GM19467 (cell line): Measurements from ENCODE around the gene IFIT1B.
"Not testable (repeated sequence)": the region's sequence is repeated elsewhere in the genome, so short reads cannot be mapped to it uniquely, and the experiment has no call there.

Experiments used
- ATAC-seq: cut with Tn5 transposase; IDR thresholded peaks from one replicate; pipeline ENCODE4 v1.9.1; 2021; ENCODE audit warnings: mild to moderate bottlenecking, moderate library complexity; ENCODE audit not compliant: unreplicated experiment

Gene IFIT1B

DNA sequence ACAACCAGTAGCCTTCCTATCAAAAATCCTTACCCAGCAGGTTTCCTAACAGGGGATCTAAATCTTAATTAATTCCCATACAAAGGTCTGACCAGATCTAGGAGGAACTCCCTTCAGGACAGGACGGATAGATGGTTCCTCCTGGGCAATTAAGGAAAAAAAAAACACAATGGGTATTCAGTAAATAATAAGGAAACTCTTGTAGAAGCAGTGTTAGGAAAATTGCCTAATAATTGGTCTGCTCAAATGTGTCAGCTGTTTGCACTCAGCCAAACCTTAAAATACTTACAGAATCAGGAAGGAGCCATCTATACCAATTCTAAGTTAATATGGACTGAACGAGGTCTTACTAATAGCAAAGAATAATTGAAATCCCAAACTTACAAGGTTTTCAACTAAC, 33.3 kb downstream of the IFIT1B start:
- ATAC-seq = not testable (repeated sequence)

- not testable (repeated sequence) for ATAC-seq
Measured at GRCh38 chr10:89412276-89412675, 34.4 kb downstream of the IFIT1B start.

DNA sequence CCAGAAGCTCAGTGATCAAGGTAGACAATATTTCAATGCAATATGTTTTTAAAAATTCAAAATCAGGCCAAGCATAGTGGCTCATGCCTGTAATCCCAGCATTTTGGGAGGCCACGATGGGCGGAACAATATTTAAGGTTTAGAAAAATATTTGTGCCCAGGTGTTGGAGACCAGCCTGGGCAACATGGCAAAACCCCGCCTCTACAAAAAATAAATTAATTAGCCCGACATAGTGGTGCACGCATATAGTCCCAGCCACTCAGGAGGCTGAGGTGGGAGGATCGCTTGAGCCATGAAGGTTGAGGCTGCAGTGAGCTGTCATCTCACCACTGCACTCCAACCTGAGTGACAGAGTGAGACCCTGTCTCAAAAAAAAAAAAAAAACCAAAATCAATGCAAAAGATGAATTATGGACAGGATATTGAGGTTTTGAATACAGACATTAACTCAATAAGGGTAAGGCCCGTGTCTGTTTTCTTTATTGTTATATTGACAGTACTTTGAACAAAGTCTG, 35.6 kb downstream of the IFIT1B start:
- no peak for ATAC-seq

GRCh38 chr10:89414146-89414878, 36.5 kb downstream of the IFIT1B start, which contains the start of gene IFIT5:
Gene IFIT5, plus strand, starts transcription at chr10:89414568. Its CDS starts 231 bp downstream, at chr10:89414799.
- ATAC-seq = peak; percentile 67

- peak; percentile 33 for ATAC-seq
Measured at GRCh38 chr10:89414879-89415821, 37.3 kb downstream of the IFIT1B start.

GRCh38 chr10:89416465-89416864, 38.6 kb downstream of the IFIT1B start:
- ATAC-seq = no peak

DNA sequence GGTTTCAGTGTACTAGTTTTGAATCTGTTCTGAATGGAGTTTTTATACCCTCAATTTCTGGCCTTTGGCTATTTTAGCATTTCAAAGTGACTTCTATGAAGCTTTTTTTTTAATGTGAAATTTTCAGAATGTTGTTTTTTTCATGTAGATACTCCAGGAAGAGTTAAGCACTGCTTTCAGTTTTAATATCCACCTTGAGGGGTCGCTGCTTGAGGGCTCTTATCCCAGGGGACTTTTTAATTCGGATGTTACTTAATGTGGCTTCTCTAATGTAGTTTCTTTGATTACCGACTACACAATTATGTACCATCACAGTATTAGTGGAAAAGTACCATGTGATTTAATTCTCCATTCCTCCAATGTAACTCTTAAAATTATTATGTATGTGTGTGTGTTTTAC, 41.7 kb downstream of the IFIT1B start:
- ATAC-seq = no peak

- ATAC-seq = no peak
Measured at GRCh38 chr10:89421018-89421476, 43.2 kb downstream of the IFIT1B start.

DNA sequence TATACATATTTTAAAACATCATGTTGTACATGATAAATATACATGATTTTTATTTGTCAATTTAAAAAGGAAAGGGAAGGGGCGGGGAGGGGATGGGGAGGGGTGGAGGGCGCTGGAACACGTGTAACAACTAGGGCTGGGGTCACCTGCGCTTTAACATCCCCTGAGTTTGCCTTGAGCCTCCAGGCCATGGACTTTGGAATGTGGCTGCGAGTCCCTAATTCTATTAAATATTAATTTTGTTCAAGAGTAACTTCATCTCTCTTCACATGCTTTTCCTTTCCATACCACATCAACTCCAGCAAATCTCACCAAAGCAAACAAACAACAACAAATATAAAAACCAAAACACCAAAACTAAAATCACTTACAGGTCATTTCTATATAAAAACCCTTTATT, 47.1 kb downstream of the IFIT1B start:
- no peak for ATAC-seq

- ATAC-seq = no peak
Measured at GRCh38 chr10:89426230-89426868, 48.5 kb downstream of the IFIT1B start.

GRCh38 chr10:89427629-89428028, 49.8 kb downstream of the IFIT1B start:
- ATAC-seq = no peak

DNA sequence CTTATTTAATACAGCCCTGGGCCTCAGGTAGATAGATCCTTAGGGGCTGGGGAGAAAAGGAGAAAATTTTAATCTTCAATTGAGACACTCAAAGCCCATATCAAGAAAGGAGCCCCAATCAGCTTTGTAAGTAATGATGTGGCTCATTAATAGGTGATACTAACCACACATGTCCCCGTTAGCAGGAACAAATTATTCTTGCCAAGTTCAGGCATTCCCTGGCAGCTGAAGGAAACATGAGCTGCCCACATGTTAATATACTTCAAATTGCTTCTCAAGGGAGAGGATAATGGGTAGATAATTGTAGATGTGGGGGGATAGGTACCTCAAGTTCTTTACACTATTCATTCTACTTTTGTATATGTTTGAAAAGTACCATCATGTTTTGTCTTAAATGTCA, 51.0 kb downstream of the IFIT1B start:
- no peak for ATAC-seq

- no peak for ATAC-seq
Measured at GRCh38 chr10:89431977-89432376, 54.1 kb downstream of the IFIT1B start.
